A549 treated with Hydrocortisone at 1 μM for 4 hours (cell line): Measurements from ENCODE around the gene ZBTB43. TPM values are rescaled to one million over a fixed set of nuclear protein-coding genes. Genes with fewer than 3 reads are reported as not detected.

ENCODE experiments used
- total RNA-seq: library from RNA; stranded (reverse); fragments of 200-300 nt; extraction: Qiagen RNA extraction; gene quantifications from 5 replicates; pipeline ENCODE4 v1.2.3, GENCODE V29; 2022

ZBTB43 gene
- total RNA-seq = 6.5 to 17.9 TPM (median 7.8 TPM) in 5 replicates

GRCh38 chr9:126804696-126805553 lies at the start of gene ZBTB43:
Gene ZBTB43 (plus strand): TSS chr9:126805040. CDS start chr9:126832510, 27,470 bp downstream.

DNA sequence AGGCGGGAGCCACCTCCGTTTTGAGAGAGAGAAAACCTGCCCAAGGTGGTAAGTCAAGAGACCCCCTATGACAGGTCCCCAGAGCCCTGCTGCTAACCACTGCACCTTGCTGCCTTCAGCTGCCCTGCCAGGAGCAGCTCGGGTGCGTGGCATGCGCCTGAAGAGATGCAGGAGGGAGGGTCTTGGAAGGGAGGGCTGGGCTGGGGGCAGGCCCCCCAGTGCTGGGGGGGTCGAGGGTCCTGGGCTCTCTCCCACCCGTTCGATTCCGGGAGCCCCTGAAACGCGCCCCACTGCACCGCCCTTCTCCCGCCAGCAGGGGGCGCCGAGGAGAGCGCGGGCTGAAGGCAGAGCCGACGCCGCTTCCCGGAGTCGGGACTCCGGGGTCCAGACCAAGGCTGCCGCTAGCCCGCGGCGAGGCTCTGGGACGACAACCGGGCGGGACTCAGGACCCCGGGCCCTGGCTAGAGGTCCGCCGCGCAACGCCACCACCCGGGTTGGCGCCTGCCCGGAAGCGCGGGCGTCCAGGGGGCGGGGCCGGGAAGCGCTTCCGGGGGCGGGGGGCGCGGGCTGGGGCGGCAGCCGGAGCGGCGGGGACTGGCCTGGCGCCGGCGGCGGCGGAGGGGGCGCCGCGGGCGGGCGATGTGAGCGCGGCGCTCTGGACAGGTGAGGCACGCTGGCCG lies 55.4 kb downstream of the ZBTB43 start, which contains the start of gene ZBTB34:
ZBTB34 (plus strand) TSS at position 563 of the 680 bp plus-strand sequence. CDS start 18,761 bp downstream, outside the sequence.

Other genes with a start within 250 kb of the ZBTB43 start
- 1.4 to 1.7 TPM (median 1.4 TPM) in 5 replicates for gene LMX1B, start 191.1 kb upstream of the ZBTB43 start, total RNA-seq
- 3.1 to 4.3 TPM (median 3.7 TPM) in 5 replicates for gene ZBTB34, start 55.6 kb downstream of the ZBTB43 start, total RNA-seq
- 1.4 to 2.5 TPM (median 2.0 TPM) in 5 replicates for gene RALGPS1, start 109.7 kb downstream of the ZBTB43 start, total RNA-seq